HG02938 (cell line): Measurements from ENCODE around the gene LIPC.

Experiments
- ATAC-seq: cut with Tn5 transposase; IDR thresholded peaks from one replicate; pipeline ENCODE4 v1.9.1; 2021; ENCODE audit warnings: mild to moderate bottlenecking, moderate library complexity; ENCODE audit not compliant: unreplicated experiment

LIPC gene

GRCh38 chr15:58572521-58572920 is 140.7 kb downstream of the LIPC start:
- ATAC-seq: no peak

- ATAC-seq: no peak
Observed at GRCh38 chr15:58573270-58573669, 141.5 kb downstream of the LIPC start.

GRCh38 chr15:58574631-58575030 is 142.8 kb downstream of the LIPC start:
- no peak for ATAC-seq

GRCh38 chr15:58575045-58575786 is 143.4 kb downstream of the LIPC start:
- ATAC-seq: no peak

GRCh38 chr15:58576657-58577056 is 144.9 kb downstream of the LIPC start:
- no peak for ATAC-seq

- no peak for ATAC-seq
Observed at GRCh38 chr15:58582160-58582559, 150.4 kb downstream of the LIPC start.

GRCh38 chr15:58583171-58583908 is 151.5 kb downstream of the LIPC start:
- no peak for ATAC-seq

- no peak for ATAC-seq
Observed at GRCh38 chr15:58584789-58585461, 153.1 kb downstream of the LIPC start.

GRCh38 chr15:58585693-58586443 is 154.1 kb downstream of the LIPC start:
- peak; percentile 49 for ATAC-seq

- no peak for ATAC-seq
Observed at GRCh38 chr15:58587486-58587885, 155.7 kb downstream of the LIPC start.

GRCh38 chr15:58588096-58588495 is 156.3 kb downstream of the LIPC start:
- ATAC-seq: no peak

GRCh38 chr15:58589047-58589446 is 157.3 kb downstream of the LIPC start:
- ATAC-seq: no peak

- no peak for ATAC-seq
Observed at GRCh38 chr15:58590236-58590635, 158.4 kb downstream of the LIPC start.

GRCh38 chr15:58590926-58591325 is 159.1 kb downstream of the LIPC start:
- ATAC-seq: no peak

GRCh38 chr15:58593870-58594269 is 162.1 kb downstream of the LIPC start:
- ATAC-seq: no peak

- no peak for ATAC-seq
Observed at GRCh38 chr15:58594898-58595297, 163.1 kb downstream of the LIPC start.

- no peak for ATAC-seq
Observed at GRCh38 chr15:58595516-58596263, 163.9 kb downstream of the LIPC start.

GRCh38 chr15:58597943-58598828 is 166.4 kb downstream of the LIPC start:
- ATAC-seq: no peak

- no peak for ATAC-seq
Observed at GRCh38 chr15:58598829-58599210, 167.0 kb downstream of the LIPC start.
